Kidney epithelial cell (primary cell): ENCODE results near the gene RANBP10. TPM values are rescaled to one million over a fixed set of nuclear protein-coding genes. Genes with fewer than 3 reads are reported as not detected.
A peak's percentile ranks its signal among the peaks of the same experiment; 100 is the strongest.

Source experiments
- DNase-seq: peaks from one replicate; pipeline ENCODE4 v3.0.0-alpha.2; 2010; ENCODE audit warnings: low read depth
- H3K27me3 ChIP-seq: 2 replicates; pipeline ENCODE4 v1.6.0; 2011; ENCODE audit warnings: low read length; ENCODE audit not compliant: control insufficient read depth, insufficient read depth
- H3K36me3 ChIP-seq: 2 replicates; pipeline ENCODE4 v1.5.1; 2011; ENCODE audit warnings: low read length; ENCODE audit not compliant: control insufficient read depth, insufficient read depth
- H3K4me3 ChIP-seq: 2 replicates; pipeline ENCODE4 v1.5.1; 2011; ENCODE audit warnings: low read depth, mild to moderate bottlenecking, control low read depth, low read length
- CTCF ChIP-seq: IDR thresholded peaks from 2 replicates; pipeline ENCODE4 v1.5.1; 2011; ENCODE audit warnings: mild to moderate bottlenecking, moderate library complexity, low read length, control low read depth, inconsistent platforms; ENCODE audit not compliant: insufficient read depth, poor library complexity, severe bottlenecking
- total RNA-seq: library from RNA; depleted of rRNA; stranded (reverse); fragments of >200 nt; gene quantifications from 2 replicates; pipeline ENCODE4 v1.2.3, GENCODE V29; 2015

The RANBP10 gene
- total RNA-seq, 1 donor from 2014 or later = 12.5 TPM

- DNase-seq = no peak
- TF ChIP-seq CTCF = no peak
- Histone ChIP-seq H3K4me3 (no peak overlapping the region), H3K27me3 (no peaks in the 10 kb centered on the region), H3K36me3 (no peaks in the 10 kb centered on the region)
Measured at GRCh38 chr16:67727521-67728485, 78.6 kb downstream of the RANBP10 start.

GRCh38 chr16:67726106-67727034 lies 80.0 kb downstream of the RANBP10 start:
- Histone ChIP-seq H3K27me3 (no peaks in the 10 kb centered on the region), H3K4me3 (no peak overlapping the region), H3K36me3 (no peaks in the 10 kb centered on the region)
- DNase-seq = no peak
- TF ChIP-seq CTCF = no peak

GRCh38 chr16:67723911-67724305 lies 82.5 kb downstream of the RANBP10 start:
- H3K27me3 ChIP-seq = no peaks in the 10 kb centered on the region
- no peak for DNase-seq
- no peak for TF ChIP-seq CTCF
- H3K36me3 ChIP-seq = no peaks in the 10 kb centered on the region
- H3K4me3 ChIP-seq = no peak overlapping the region

GRCh38 chr16:67723151-67723910 lies 83.0 kb downstream of the RANBP10 start:
- peak; percentile 57 for DNase-seq
- Histone ChIP-seq H3K36me3 (no peaks in the 10 kb centered on the region), H3K27me3 (no peaks in the 10 kb centered on the region), H3K4me3 (no peak overlapping the region)
- no peak for TF ChIP-seq CTCF

GRCh38 chr16:67720236-67720635 lies 86.1 kb downstream of the RANBP10 start:
- no peak for TF ChIP-seq CTCF
- DNase-seq = no peak
- Histone ChIP-seq H3K27me3 (no peaks in the 10 kb centered on the region), H3K36me3 (no peaks in the 10 kb centered on the region), H3K4me3 (no peak overlapping the region)
